CD4-positive, alpha-beta memory T cell (primary cell): ENCODE results near the gene CDC42SE1. TPM values are rescaled to one million over a fixed set of nuclear protein-coding genes. Genes with fewer than 3 reads are reported as not detected.
A peak's percentile ranks its signal among the peaks of the same experiment; 100 is the strongest.
"Not testable (repeated sequence)": the region's sequence is repeated elsewhere in the genome, so short reads cannot be mapped to it uniquely, and the experiment has no call there.

Source experiments
- CTCF ChIA-PET: fragments of 350-600 bp; sonication (Branson Sonifier 250); formaldehyde crosslinking; loops from one replicate; lab custom pipeline; 2021; ENCODE audit warnings: inconsistent platforms; ENCODE audit not compliant: partially characterized antibody; lab: Charles Lee
- POLR2A ChIA-PET: fragments of 350-600 bp; sonication (Branson Sonifier 250); formaldehyde crosslinking; loops from one replicate; lab custom pipeline; 2021; ENCODE audit not compliant: partially characterized antibody; lab: Charles Lee
- DNase-seq, 5 donors: peaks; one replicate each; pipeline versions ENCODE4 v3.0.0 to v3.0.0-alpha.2; 2020 to 2022; ENCODE audit warnings: mixed read lengths in 1 of 5
- H3K27ac ChIP-seq: one replicate; pipeline ENCODE4 v1.7.0; 2013; ENCODE audit warnings: low read depth, low read length
- H3K27me3 ChIP-seq: 2 replicates; pipeline ENCODE4 v1.7.0; 2013; ENCODE audit warnings: mild to moderate bottlenecking, low read length, moderate library complexity; ENCODE audit not compliant: insufficient read depth
- H3K36me3 ChIP-seq: 2 replicates; pipeline ENCODE4 v1.7.0; 2013; ENCODE audit warnings: mild to moderate bottlenecking, low read length, moderate library complexity; ENCODE audit not compliant: insufficient read depth
- H3K4me1 ChIP-seq: 2 replicates; pipeline ENCODE4 v1.7.0; 2013; ENCODE audit warnings: mild to moderate bottlenecking, low read length, moderate library complexity; ENCODE audit not compliant: insufficient read depth
- H3K4me3 ChIP-seq, 2 donors: one replicate each; pipeline ENCODE4 v1.7.0; 2013; ENCODE audit warnings: low read length in 2 of 2, mild to moderate bottlenecking in 1 of 2
- H3K9me3 ChIP-seq, 2 donors: one replicate each; pipeline ENCODE4 v1.7.0; 2013; ENCODE audit warnings: low read length in 2 of 2, control low read depth in 1 of 2; ENCODE audit not compliant: control insufficient read depth in 1 of 2
- H3K27ac Mint-ChIP-seq, 7 donors: one replicate each; pipeline ENCODE4 v1.8.0; 2020 to 2021; ENCODE audit warnings: mixed read lengths in 7 of 7, mild to moderate bottlenecking in 6 of 7, inconsistent platforms in 3 of 7, moderate library complexity in 3 of 7
- H3K27me3 Mint-ChIP-seq, 2 donors: one replicate each; pipeline ENCODE4 v1.8.0; 2020 to 2021; ENCODE audit warnings: mixed read lengths in 2 of 2
- H3K36me3 Mint-ChIP-seq, 2 donors: one replicate each; pipeline ENCODE4 v1.8.0; 2020 to 2021; ENCODE audit warnings: mixed read lengths in 2 of 2, inconsistent platforms in 1 of 2, mild to moderate bottlenecking in 1 of 2
- H3K4me1 Mint-ChIP-seq, 4 donors: one replicate each; pipeline ENCODE4 v1.8.0; 2020 to 2021; ENCODE audit warnings: mixed read lengths in 4 of 4, mild to moderate bottlenecking in 1 of 4
- H3K4me3 Mint-ChIP-seq, 8 donors: one replicate each; pipeline ENCODE4 v1.8.0; 2020 to 2021; ENCODE audit warnings: mixed read lengths in 8 of 8, mild to moderate bottlenecking in 7 of 8, moderate library complexity in 6 of 8, inconsistent platforms in 3 of 8
- H3K9me3 Mint-ChIP-seq, 8 donors: one replicate each; pipeline ENCODE4 v1.8.0; 2020 to 2021; ENCODE audit warnings: mixed read lengths in 8 of 8, mild to moderate bottlenecking in 5 of 8, inconsistent platforms in 3 of 8, moderate library complexity in 1 of 8
- intact Hi-C: fragments of 100-400 bp; cut with micrococcal nuclease; formaldehyde crosslinking; loops from one replicate; pipeline ENCODE4 v1.15.1; 2023
- polyA plus RNA-seq, 2 donors: library from polyadenylated mRNA; unstranded; fragments of 300-500 nt; fragmentation: Illumina TruSeq; gene quantifications; one replicate each; pipeline ENCODE4 v1.2.3, GENCODE V29; 2021
- total RNA-seq, 2 experiments: library from RNA; stranded (reverse); gene quantifications; one replicate each; pipeline ENCODE4 v1.2.3, GENCODE V29; 2021

CDC42SE1 gene
- 100 to 1,000 TPM; 478 to 483 TPM for total RNA-seq
- 100 to 1,000 TPM in 1 of 2 donors, 10 to 100 TPM in 1; 66.2 to 100 TPM for polyA plus RNA-seq

GRCh38 chr1:151059109-151060006 lies at the start of gene CDC42SE1:
Gene CDC42SE1 (minus strand): TSS chr1:151059622. CDS start chr1:151055730, 3,892 bp downstream.
- Mint-ChIP-seq H3K9me3 (peaks cover 0 to 7% (median 0%) of the 10 kb centered on the region in 8 donors), H3K4me1 (peaks cover 31 to 69% (median 38%) of the 10 kb centered on the region in 4 donors), H3K4me3 (peak within 1 kb of the TSS; percentile 96 to 100 (median 100)), H3K27ac (peak within 1 kb of the TSS; percentile 98 to 100 (median 99)), H3K36me3 (peaks cover 40 to 53% of the 10 kb centered on the region in 2 donors), H3K27me3 (peaks cover 0 to 1% of the 10 kb centered on the region in 2 donors)
- POLR2A ChIA-PET: interaction anchor here (0.6 to 16.6 kb wide), 24 partner anchors 9 to 696 kb away, joined by 3 to 325 read pairs (median 4); partner anchors contain the start of genes BNIPL, C1orf56, GABPB2 and LYSMD1
- peak; percentile 81 to 85 (median 85) for DNase-seq
- intact Hi-C loops: loop anchor here (1.0 to 5.0 kb wide), 3 partner anchors 11 to 497 kb away; partner anchors contain the start of gene GABPB2
- Histone ChIP-seq H3K36me3 (peaks cover 17% of the 10 kb centered on the region), H3K4me3 (peak within 1 kb of the TSS; percentile 89 to 93), H3K4me1 (peaks cover 44% of the 10 kb centered on the region), H3K27ac (peak within 1 kb of the TSS; percentile 90), H3K9me3 (no peaks in the 10 kb centered on the region), H3K27me3 (no peaks in the 10 kb centered on the region)
- CTCF ChIA-PET: interaction anchor here (0.6 to 9.0 kb wide), 12 partner anchors 9 to 97 kb away, joined by 4 to 92 read pairs (median 8); partner anchors contain the start of genes C1orf56, GABPB2, MINDY1 and TNFAIP8L2

GRCh38 chr1:151108331-151108730 lies 48.9 kb upstream of the CDC42SE1 start:
- no peaks in the 10 kb centered on the region for H3K27me3 Mint-ChIP-seq
- H3K4me3 ChIP-seq: no peak overlapping the region
- ChIA-PET CTCF (interaction anchor here (6.9 kb wide), 1 partner anchor 9 kb away, joined by 47 read pairs; no protein-coding TSS in a partner anchor), POLR2A (no interaction called here)
- H3K9me3 Mint-ChIP-seq: peaks cover 0 to 2% (median 0%) of the 10 kb centered on the region in 8 donors
- intact Hi-C loops: no loop called here
- H3K36me3 ChIP-seq: peaks cover 14% of the 10 kb centered on the region
- H3K36me3 Mint-ChIP-seq: peaks cover 20 to 35% of the 10 kb centered on the region in 2 donors
- no peak overlapping the region for H3K27ac Mint-ChIP-seq
- no peak overlapping the region for H3K4me3 Mint-ChIP-seq
- H3K27ac ChIP-seq: no peak overlapping the region
- H3K9me3 ChIP-seq: no peaks in the 10 kb centered on the region
- no peaks in the 10 kb centered on the region for H3K27me3 ChIP-seq
- H3K4me1 ChIP-seq: no peaks in the 10 kb centered on the region
- DNase-seq: no peak
- H3K4me1 Mint-ChIP-seq: no peaks in the 10 kb centered on the region

GRCh38 chr1:151106894-151107293 lies 47.5 kb upstream of the CDC42SE1 start:
- no peak for DNase-seq
- POLR2A ChIA-PET: no interaction called here
- intact Hi-C loops: no loop called here
- no peaks in the 10 kb centered on the region for H3K4me1 Mint-ChIP-seq
- Histone ChIP-seq H3K27me3 (no peaks in the 10 kb centered on the region), H3K27ac (no peak overlapping the region), H3K4me1 (no peaks in the 10 kb centered on the region), H3K9me3 (no peaks in the 10 kb centered on the region), H3K4me3 (no peak overlapping the region), H3K36me3 (peaks cover 14% of the 10 kb centered on the region)
- peaks cover 20 to 37% of the 10 kb centered on the region in 2 donors for H3K36me3 Mint-ChIP-seq
- H3K4me3 Mint-ChIP-seq: no peak overlapping the region
- peak overlapping the region in 1 of 7 donors; percentile 31 for H3K27ac Mint-ChIP-seq
- H3K9me3 Mint-ChIP-seq: no peaks in the 10 kb centered on the region
- no peaks in the 10 kb centered on the region for H3K27me3 Mint-ChIP-seq
- CTCF ChIA-PET: interaction anchor here (0.6 to 2.3 kb wide), 3 partner anchors 49 to 82 kb away, joined by 3 to 9 read pairs (median 3); partner anchors contain the start of gene TNFAIP8L2

GRCh38 chr1:151104630-151105029 lies 45.2 kb upstream of the CDC42SE1 start:
- Histone ChIP-seq H3K9me3 (no peaks in the 10 kb centered on the region), H3K27me3 (no peaks in the 10 kb centered on the region), H3K36me3 (peaks cover 14% of the 10 kb centered on the region), H3K27ac (no peak overlapping the region), H3K4me3 (no peak overlapping the region), H3K4me1 (no peaks in the 10 kb centered on the region)
- no peak overlapping the region for H3K4me3 Mint-ChIP-seq
- POLR2A ChIA-PET: no interaction called here
- H3K27me3 Mint-ChIP-seq: no peaks in the 10 kb centered on the region
- no peaks in the 10 kb centered on the region for H3K9me3 Mint-ChIP-seq
- no peak for DNase-seq
- CTCF ChIA-PET: interaction anchor here (1.3 to 5.4 kb wide), 2 partner anchors 48 to 146 kb away, joined by 3 to 71 read pairs; no protein-coding TSS in a partner anchor
- H3K4me1 Mint-ChIP-seq: no peaks in the 10 kb centered on the region
- H3K27ac Mint-ChIP-seq: peak overlapping the region in 1 of 7 donors; percentile 46
- H3K36me3 Mint-ChIP-seq: peaks cover 15 to 34% of the 10 kb centered on the region in 2 donors
- intact Hi-C loops: no loop called here

GRCh38 chr1:151098126-151098525 lies 38.7 kb upstream of the CDC42SE1 start:
- CTCF ChIA-PET: interaction anchor here (1.0 to 8.8 kb wide), 6 partner anchors 27 to 154 kb away, joined by 3 to 324 read pairs (median 8); partner anchors contain the start of gene TNFAIP8L2

GRCh38 chr1:151097426-151097825 lies 38.0 kb upstream of the CDC42SE1 start:
- peaks cover 15 to 20% of the 10 kb centered on the region in 2 donors for H3K36me3 Mint-ChIP-seq

More at GRCh38 chr1:151098126-151098525, 38.7 kb upstream of the CDC42SE1 start:
- H3K27ac ChIP-seq: no peak overlapping the region
- H3K4me3 ChIP-seq: no peak overlapping the region
- no peaks in the 10 kb centered on the region for H3K9me3 Mint-ChIP-seq
- H3K9me3 ChIP-seq: no peaks in the 10 kb centered on the region
- H3K4me1 ChIP-seq: no peaks in the 10 kb centered on the region
- H3K27me3 ChIP-seq: no peaks in the 10 kb centered on the region
- H3K36me3 Mint-ChIP-seq: peaks cover 16 to 18% of the 10 kb centered on the region in 2 donors
- no peaks in the 10 kb centered on the region for H3K4me1 Mint-ChIP-seq
- no peak overlapping the region for H3K4me3 Mint-ChIP-seq
- intact Hi-C loops: no loop called here
- no peaks in the 10 kb centered on the region for H3K36me3 ChIP-seq
- POLR2A ChIA-PET: interaction anchor here (4.3 kb wide), 1 partner anchor 58 kb away, joined by 63 read pairs; the partner anchor contains the start of gene TNFAIP8L2
- H3K27ac Mint-ChIP-seq: no peak overlapping the region
- no peak for DNase-seq
- no peaks in the 10 kb centered on the region for H3K27me3 Mint-ChIP-seq

More at GRCh38 chr1:151097426-151097825, 38.0 kb upstream of the CDC42SE1 start:
- DNase-seq, H3K9me3 ChIP-seq, H3K4me3 ChIP-seq, H3K9me3 Mint-ChIP-seq, H3K4me3 Mint-ChIP-seq, intact Hi-C loops, H3K4me1 ChIP-seq, H3K27ac Mint-ChIP-seq, H3K27me3 ChIP-seq, H3K27me3 Mint-ChIP-seq, H3K4me1 Mint-ChIP-seq, H3K36me3 ChIP-seq, H3K27ac ChIP-seq: not testable (repeated sequence)
- CTCF ChIA-PET: interaction anchor here (0.7 to 8.8 kb wide), 10 partner anchors 11 to 1172 kb away, joined by 3 to 324 read pairs (median 4); partner anchors contain the start of gene TNFAIP8L2
- POLR2A ChIA-PET: interaction anchor here (1.0 to 4.3 kb wide), 2 partner anchors 12 to 59 kb away, joined by 3 to 63 read pairs; partner anchors contain the start of gene TNFAIP8L2
